Ishikawa (cell line): ENCODE results near the gene TMEM35B.
A peak's percentile ranks its signal among the peaks of the same experiment; 100 is the strongest.

Source experiments
- CEBPB ChIP-seq: IDR thresholded peaks from 2 replicates; pipeline ENCODE4 v1.6.1; 2012
- CREB1 ChIP-seq: IDR thresholded peaks from 2 replicates; pipeline ENCODE4 v1.6.1; 2012; ENCODE audit warnings: low read depth
- EGR1 ChIP-seq: IDR thresholded peaks from 2 replicates; pipeline ENCODE4 v1.6.1; 2012
- EP300 ChIP-seq: IDR thresholded peaks from 2 replicates; pipeline ENCODE4 v1.6.1; 2012; ENCODE audit warnings: borderline replicate concordance
- MAX ChIP-seq: IDR thresholded peaks from 2 replicates; pipeline ENCODE4 v1.6.1; 2012
- NFIC ChIP-seq: IDR thresholded peaks from 2 replicates; pipeline ENCODE4 v1.6.1; 2012
- RAD21 ChIP-seq: IDR thresholded peaks from 2 replicates; pipeline ENCODE4 v1.6.1; 2012; ENCODE audit warnings: low read depth
- TAF1 ChIP-seq: IDR thresholded peaks from 2 replicates; pipeline ENCODE4 v1.6.1; 2012; ENCODE audit warnings: low read depth, mild to moderate bottlenecking
- TCF12 ChIP-seq: IDR thresholded peaks from 2 replicates; pipeline ENCODE4 v1.6.1; 2012; ENCODE audit warnings: low read depth
- TEAD4 ChIP-seq: IDR thresholded peaks from 2 replicates; pipeline ENCODE4 v1.6.1; 2012
- YY1 ChIP-seq: IDR thresholded peaks from 2 replicates; pipeline ENCODE4 v1.6.1; 2012; ENCODE audit warnings: low read depth
- TF ChIP-seq, protein P1 (sequence below): IDR thresholded peaks from 2 replicates; pipeline ENCODE4 v1.6.1; 2012; ENCODE audit warnings: low read depth, mild to moderate bottlenecking
- TF ChIP-seq, protein P2 (sequence below): IDR thresholded peaks from 2 replicates; pipeline ENCODE4 v1.6.1; 2012

DNA sequence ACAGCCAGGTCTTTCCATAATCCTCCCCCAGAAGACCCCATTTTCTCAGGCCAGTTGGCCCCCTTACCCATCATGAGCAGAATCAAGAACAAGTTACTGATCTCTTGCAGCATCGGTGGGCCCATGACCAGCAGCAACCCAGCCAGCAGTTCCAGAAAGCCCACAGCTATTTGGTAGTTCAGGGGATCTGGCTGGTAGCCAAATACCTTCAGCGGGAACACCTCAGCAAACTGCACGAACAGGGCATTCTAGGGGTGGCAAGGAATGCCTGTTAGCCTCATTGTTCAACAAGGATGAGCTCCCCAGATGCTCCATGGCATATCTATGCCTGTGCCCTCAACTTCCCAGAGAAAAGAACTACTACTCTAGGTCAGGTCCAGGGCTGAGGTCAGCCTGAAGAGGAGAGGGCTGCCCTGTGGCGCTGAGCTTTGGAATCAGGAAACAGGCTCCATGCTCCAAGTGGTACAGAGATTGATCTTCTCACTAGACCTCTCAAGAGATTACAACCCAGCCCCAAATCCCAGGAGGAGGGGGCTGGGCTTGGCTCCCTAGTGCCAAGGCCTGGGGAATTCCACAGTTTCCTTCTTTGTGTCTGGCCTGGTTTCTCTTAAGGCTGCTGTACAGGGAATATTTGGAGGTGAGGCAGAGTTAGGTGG is 1.3 kb downstream of the TMEM35B start:
- no peak for TF ChIP-seq TAF1
- no peak for TF ChIP-seq RAD21
- TF ChIP-seq, protein P1, sequence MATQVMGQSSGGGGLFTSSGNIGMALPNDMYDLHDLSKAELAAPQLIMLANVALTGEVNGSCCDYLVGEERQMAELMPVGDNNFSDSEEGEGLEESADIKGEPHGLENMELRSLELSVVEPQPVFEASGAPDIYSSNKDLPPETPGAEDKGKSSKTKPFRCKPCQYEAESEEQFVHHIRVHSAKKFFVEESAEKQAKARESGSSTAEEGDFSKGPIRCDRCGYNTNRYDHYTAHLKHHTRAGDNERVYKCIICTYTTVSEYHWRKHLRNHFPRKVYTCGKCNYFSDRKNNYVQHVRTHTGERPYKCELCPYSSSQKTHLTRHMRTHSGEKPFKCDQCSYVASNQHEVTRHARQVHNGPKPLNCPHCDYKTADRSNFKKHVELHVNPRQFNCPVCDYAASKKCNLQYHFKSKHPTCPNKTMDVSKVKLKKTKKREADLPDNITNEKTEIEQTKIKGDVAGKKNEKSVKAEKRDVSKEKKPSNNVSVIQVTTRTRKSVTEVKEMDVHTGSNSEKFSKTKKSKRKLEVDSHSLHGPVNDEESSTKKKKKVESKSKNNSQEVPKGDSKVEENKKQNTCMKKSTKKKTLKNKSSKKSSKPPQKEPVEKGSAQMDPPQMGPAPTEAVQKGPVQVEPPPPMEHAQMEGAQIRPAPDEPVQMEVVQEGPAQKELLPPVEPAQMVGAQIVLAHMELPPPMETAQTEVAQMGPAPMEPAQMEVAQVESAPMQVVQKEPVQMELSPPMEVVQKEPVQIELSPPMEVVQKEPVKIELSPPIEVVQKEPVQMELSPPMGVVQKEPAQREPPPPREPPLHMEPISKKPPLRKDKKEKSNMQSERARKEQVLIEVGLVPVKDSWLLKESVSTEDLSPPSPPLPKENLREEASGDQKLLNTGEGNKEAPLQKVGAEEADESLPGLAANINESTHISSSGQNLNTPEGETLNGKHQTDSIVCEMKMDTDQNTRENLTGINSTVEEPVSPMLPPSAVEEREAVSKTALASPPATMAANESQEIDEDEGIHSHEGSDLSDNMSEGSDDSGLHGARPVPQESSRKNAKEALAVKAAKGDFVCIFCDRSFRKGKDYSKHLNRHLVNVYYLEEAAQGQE = no peak
- TF ChIP-seq CREB1 = no peak
- TF ChIP-seq MAX = no peak
- no peak for TF ChIP-seq EP300
- TF ChIP-seq TCF12 = no peak
- no peak for TF ChIP-seq CEBPB
- TF ChIP-seq, protein P2, sequence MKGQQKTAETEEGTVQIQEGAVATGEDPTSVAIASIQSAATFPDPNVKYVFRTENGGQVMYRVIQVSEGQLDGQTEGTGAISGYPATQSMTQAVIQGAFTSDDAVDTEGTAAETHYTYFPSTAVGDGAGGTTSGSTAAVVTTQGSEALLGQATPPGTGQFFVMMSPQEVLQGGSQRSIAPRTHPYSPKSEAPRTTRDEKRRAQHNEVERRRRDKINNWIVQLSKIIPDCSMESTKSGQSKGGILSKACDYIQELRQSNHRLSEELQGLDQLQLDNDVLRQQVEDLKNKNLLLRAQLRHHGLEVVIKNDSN = no peak
- no peak for TF ChIP-seq YY1
- TF ChIP-seq EGR1 = no peak
- peak; percentile 63 for TF ChIP-seq NFIC
- no peak for TF ChIP-seq TEAD4
